Measurements from ENCODE around the gene FGFR2.
A peak's percentile ranks its signal among the peaks of the same experiment; 100 is the strongest.

The FGFR2 gene

GRCh38 chr10:121600611-121601010 is 2.4 kb upstream of the FGFR2 start:
- H3K27ac Mint-ChIP-seq = no peak overlapping the region

GRCh38 chr10:121599947-121600346 is 1.7 kb upstream of the FGFR2 start:
- Mint-ChIP-seq H3K4me3 (peak overlapping the region; percentile 34), H3K27ac (no peak overlapping the region), H3K27me3 (ENCODE audit: low read depth, poor library complexity) (peaks cover 33% of the 10 kb centered on the region), H3K9me3 (no peaks in the 10 kb centered on the region), H3K36me3 (ENCODE audit: low read depth) (no peaks in the 10 kb centered on the region), H3K4me1 (peaks cover 50% of the 10 kb centered on the region)
- no peak for DNase-seq
- TF ChIP-seq CTCF (IDR thresholded peaks at IDR 0.05) = no peak

More at GRCh38 chr10:121600611-121601010, 2.4 kb upstream of the FGFR2 start:
- DNase-seq = no peak
- no peak for TF ChIP-seq CTCF (IDR thresholded peaks at IDR 0.05)
- H3K9me3 Mint-ChIP-seq = no peaks in the 10 kb centered on the region
- H3K27me3 Mint-ChIP-seq (ENCODE audit: low read depth, poor library complexity) = peaks cover 33% of the 10 kb centered on the region
- H3K36me3 Mint-ChIP-seq (ENCODE audit: low read depth) = no peaks in the 10 kb centered on the region
- peak overlapping the region; percentile 49 for H3K4me3 Mint-ChIP-seq
- peaks cover 43% of the 10 kb centered on the region for H3K4me1 Mint-ChIP-seq

- peaks cover 70% of the 10 kb centered on the region for H3K4me1 Mint-ChIP-seq
- DNase-seq = peak; percentile 47
- TF ChIP-seq CTCF (IDR thresholded peaks at IDR 0.05) = no peak
These were observed 561 bp downstream of the FGFR2 start for GRCh38 chr10:121597504-121598262.

GRCh38 chr10:121596689-121597503 is 1.3 kb downstream of the FGFR2 start:
- Mint-ChIP-seq H3K36me3 (ENCODE audit: low read depth) (peaks cover 26% of the 10 kb centered on the region), H3K4me1 (peaks cover 76% of the 10 kb centered on the region), H3K27ac (peak overlapping the region; percentile 86), H3K9me3 (peaks cover 4% of the 10 kb centered on the region), H3K4me3 (peak overlapping the region; percentile 97), H3K27me3 (ENCODE audit: low read depth, poor library complexity) (peaks cover 41% of the 10 kb centered on the region)
- TF ChIP-seq CTCF (IDR thresholded peaks at IDR 0.05) = no peak
- DNase-seq = peak; percentile 61

More at GRCh38 chr10:121597504-121598262, 561 bp downstream of the FGFR2 start:
- Mint-ChIP-seq H3K27me3 (ENCODE audit: low read depth, poor library complexity) (peaks cover 34% of the 10 kb centered on the region), H3K27ac (no peak overlapping the region), H3K36me3 (ENCODE audit: low read depth) (peaks cover 18% of the 10 kb centered on the region), H3K9me3 (peaks cover 4% of the 10 kb centered on the region), H3K4me3 (peak overlapping the region; percentile 97)

- Mint-ChIP-seq H3K4me3 (peak overlapping the region; percentile 97), H3K36me3 (ENCODE audit: low read depth) (peaks cover 32% of the 10 kb centered on the region), H3K27me3 (ENCODE audit: low read depth, poor library complexity) (peaks cover 35% of the 10 kb centered on the region), H3K27ac (peak overlapping the region; percentile 86), H3K9me3 (peaks cover 4% of the 10 kb centered on the region), H3K4me1 (peaks cover 78% of the 10 kb centered on the region)
- peak; percentile 77 for DNase-seq
- TF ChIP-seq CTCF (IDR thresholded peaks at IDR 0.05) = no peak
These were observed 2.2 kb downstream of the FGFR2 start for GRCh38 chr10:121595806-121596688.

All from nephron progenitor cell (in vitro differentiated cells).